Mesodermal cell (in vitro differentiated cells): Measurements from ENCODE around the gene TM7SF2.
A peak's percentile ranks its signal among the peaks of the same experiment; 100 is the strongest.

Experiments used
- H3K27ac ChIP-seq: 2 replicates; pipeline ENCODE4 v1.7.0; 2013; ENCODE audit warnings: mild to moderate bottlenecking, low read depth, low read length, moderate library complexity; ENCODE audit not compliant: severe bottlenecking
- H3K36me3 ChIP-seq: 2 replicates; pipeline ENCODE4 v1.7.1; 2013; ENCODE audit warnings: mild to moderate bottlenecking, low read length, moderate library complexity; ENCODE audit not compliant: control insufficient read depth, insufficient read depth
- H3K4me1 ChIP-seq: one replicate; pipeline ENCODE4 v1.7.1; 2013; ENCODE audit warnings: mild to moderate bottlenecking, low read length; ENCODE audit not compliant: insufficient read depth, control insufficient read depth, poor library complexity, severe bottlenecking
- H3K4me3 ChIP-seq: 2 replicates; pipeline ENCODE4 v1.7.0; 2013; ENCODE audit warnings: low read length, control low read depth, mild to moderate bottlenecking; ENCODE audit not compliant: insufficient read depth, poor library complexity, severe bottlenecking; ENCODE audit errors: extremely low read depth
- H3K9me3 ChIP-seq: 2 replicates; pipeline ENCODE4 v1.7.1; 2013; ENCODE audit warnings: mild to moderate bottlenecking, low read length, moderate library complexity; ENCODE audit not compliant: control insufficient read depth
- WGBS, 2 experiments: methylation state at CpG; one replicate each; pipeline ENCODE4 v1.1.5; 2013; ENCODE audit warnings: missing lambda C conversion rate in 2 of 2; ENCODE audit not compliant: insufficient coverage in 2 of 2; 5-methylcytosine and 5-hydroxymethylcytosine counted together

The TM7SF2 gene

GRCh38 chr11:65132988-65133700 lies 21.5 kb downstream of the TM7SF2 start:
- Histone ChIP-seq H3K27ac (no peak overlapping the region), H3K4me1 (peaks cover 9% of the 10 kb centered on the region), H3K9me3 (no peaks in the 10 kb centered on the region), H3K4me3 (peak overlapping the region; percentile 99), H3K36me3 (peaks cover 49% of the 10 kb centered on the region)
- 56 to 63% methylated on average over 14 to 15 of the region's 18 CpGs for WGBS, 2 experiments

DNA sequence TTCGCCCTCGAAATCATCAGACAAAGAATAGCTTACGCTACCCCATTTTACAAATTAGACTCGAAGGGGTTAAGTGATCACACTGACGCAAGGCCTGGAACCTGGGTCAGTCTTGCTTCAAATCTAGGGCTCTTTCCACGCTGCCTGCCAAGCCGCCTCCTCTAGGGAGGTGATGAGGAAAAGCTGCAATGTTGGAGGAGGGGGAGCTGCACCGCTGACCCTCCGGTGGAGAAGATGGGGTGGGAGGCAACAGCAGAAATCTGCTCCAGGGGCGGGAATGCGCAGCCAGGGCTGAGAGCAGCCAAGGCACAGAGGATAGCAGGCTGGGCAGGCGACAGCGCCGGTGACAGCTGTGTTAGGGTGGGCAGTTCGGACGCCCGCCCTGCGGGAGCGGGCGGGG lies 22.1 kb downstream of the TM7SF2 start:
- no peaks in the 10 kb centered on the region for H3K9me3 ChIP-seq
- peaks cover 9% of the 10 kb centered on the region for H3K4me1 ChIP-seq
- peak overlapping the region; percentile 98 for H3K27ac ChIP-seq
- WGBS, 2 experiments = 0% methylated on average over 8 to 12 of the region's 20 CpGs
- peak overlapping the region; percentile 99 for H3K4me3 ChIP-seq
- peaks cover 44% of the 10 kb centered on the region for H3K36me3 ChIP-seq

GRCh38 chr11:65134240-65134951 lies 22.7 kb downstream of the TM7SF2 start, which contains the start of gene SYVN1:
SYVN1 (minus strand) TSS chr11:65134519; CDS start chr11:65133601, 918 bp downstream.
- peaks cover 9% of the 10 kb centered on the region for H3K4me1 ChIP-seq
- H3K4me3 ChIP-seq = peak within 1 kb of the TSS; percentile 99
- no peaks in the 10 kb centered on the region for H3K9me3 ChIP-seq
- peak within 1 kb of the TSS; percentile 98 for H3K27ac ChIP-seq
- H3K36me3 ChIP-seq = peaks cover 37% of the 10 kb centered on the region
- WGBS, 2 experiments = 0 to 1% methylated on average over 35 to 36 of the region's 60 CpGs

- Histone ChIP-seq H3K4me1 (peaks cover 9% of the 10 kb centered on the region), H3K27ac (peak overlapping the region; percentile 98), H3K36me3 (peaks cover 30% of the 10 kb centered on the region), H3K9me3 (no peaks in the 10 kb centered on the region), H3K4me3 (peak overlapping the region; percentile 99)
- WGBS, 2 experiments = 8 to 10% methylated on average over 21 to 22 of the region's 24 CpGs
Observed at GRCh38 chr11:65134952-65135632, 23.4 kb downstream of the TM7SF2 start.

- Histone ChIP-seq H3K36me3 (peaks cover 24% of the 10 kb centered on the region), H3K9me3 (no peaks in the 10 kb centered on the region), H3K27ac (peak overlapping the region; percentile 98), H3K4me3 (peak overlapping the region; percentile 99), H3K4me1 (peaks cover 9% of the 10 kb centered on the region)
- WGBS, 2 experiments = 70 to 76% methylated on average over 8 to 9 of the region's 11 CpGs
Observed at GRCh38 chr11:65135633-65136145, 24.0 kb downstream of the TM7SF2 start.

DNA sequence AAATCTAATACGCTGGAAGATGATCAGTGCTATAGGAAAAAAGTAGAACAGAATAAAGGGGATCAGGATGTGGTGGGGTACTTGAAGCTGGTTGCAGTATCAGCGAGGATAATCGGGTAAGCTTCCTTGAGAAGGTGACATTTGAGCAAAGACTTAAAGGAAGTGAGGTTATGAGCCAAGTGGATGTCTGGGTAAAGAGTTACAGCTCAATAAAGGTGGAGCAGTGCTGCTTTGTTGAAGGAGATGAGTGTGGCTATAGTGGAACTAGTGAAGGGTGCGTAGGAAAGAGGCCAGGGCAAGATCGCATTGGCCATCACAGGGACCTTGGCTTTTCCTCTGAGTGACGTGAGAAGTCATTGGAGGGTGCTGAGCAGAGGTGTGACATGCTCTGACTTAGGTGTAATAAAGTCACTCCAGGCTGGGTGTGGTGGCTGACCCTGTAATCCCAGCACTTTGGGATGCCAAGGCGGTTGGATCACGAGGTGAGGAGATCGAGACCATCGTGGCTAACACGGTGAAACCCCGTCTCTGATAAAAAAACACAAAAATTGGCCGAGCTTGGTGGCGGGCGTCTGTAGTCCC lies 24.9 kb downstream of the TM7SF2 start:
- no peak overlapping the region for H3K4me3 ChIP-seq
- H3K9me3 ChIP-seq = no peaks in the 10 kb centered on the region
- H3K36me3 ChIP-seq = peaks cover 15% of the 10 kb centered on the region
- H3K27ac ChIP-seq = no peak overlapping the region
- WGBS, 2 experiments = 89 to 90% methylated on average over 14 to 15 of the region's 15 CpGs
- peaks cover 9% of the 10 kb centered on the region for H3K4me1 ChIP-seq

DNA sequence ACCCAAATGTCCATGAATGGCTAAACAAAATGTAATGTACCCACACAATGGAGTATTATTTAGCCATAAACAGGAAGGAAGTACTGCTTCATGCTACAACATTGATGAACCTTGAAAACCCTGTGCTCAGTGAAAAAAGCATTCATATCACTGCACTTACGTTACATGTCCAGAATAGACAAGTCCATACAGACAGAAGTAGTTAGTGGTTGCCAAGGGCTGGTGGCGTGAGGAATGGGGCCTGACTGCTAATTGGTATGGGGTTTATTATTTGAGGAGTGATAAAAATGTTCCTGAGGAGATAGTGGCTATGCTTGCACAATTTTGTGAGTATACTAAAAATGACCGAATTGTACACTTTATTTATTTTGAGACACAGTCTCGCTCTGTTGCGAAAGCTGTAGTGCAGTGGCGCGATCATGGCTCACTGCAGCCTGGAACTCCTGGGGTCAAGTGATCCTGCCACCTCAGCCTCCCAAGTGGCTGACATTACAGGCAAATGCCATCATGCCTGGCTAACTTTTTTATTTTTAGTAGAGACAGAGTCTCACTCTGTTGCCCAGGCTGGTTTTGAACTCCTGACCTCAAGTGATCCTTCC lies 30.3 kb downstream of the TM7SF2 start:
- Histone ChIP-seq H3K36me3 (no peaks in the 10 kb centered on the region), H3K9me3 (peaks cover 8% of the 10 kb centered on the region), H3K4me1 (no peaks in the 10 kb centered on the region), H3K27ac (no peak overlapping the region), H3K4me3 (no peak overlapping the region)
- 91 to 93% methylated on average over 6 of the region's 7 CpGs for WGBS, 2 experiments

- Histone ChIP-seq H3K36me3 (no peaks in the 10 kb centered on the region), H3K4me1 (peaks cover 6% of the 10 kb centered on the region), H3K4me3 (no peak overlapping the region), H3K9me3 (peaks cover 13% of the 10 kb centered on the region), H3K27ac (no peak overlapping the region)
- WGBS, 2 experiments = no CpG with 5 or more reads among the region's 2 CpGs
Observed at GRCh38 chr11:65147352-65148075, 35.8 kb downstream of the TM7SF2 start.

DNA sequence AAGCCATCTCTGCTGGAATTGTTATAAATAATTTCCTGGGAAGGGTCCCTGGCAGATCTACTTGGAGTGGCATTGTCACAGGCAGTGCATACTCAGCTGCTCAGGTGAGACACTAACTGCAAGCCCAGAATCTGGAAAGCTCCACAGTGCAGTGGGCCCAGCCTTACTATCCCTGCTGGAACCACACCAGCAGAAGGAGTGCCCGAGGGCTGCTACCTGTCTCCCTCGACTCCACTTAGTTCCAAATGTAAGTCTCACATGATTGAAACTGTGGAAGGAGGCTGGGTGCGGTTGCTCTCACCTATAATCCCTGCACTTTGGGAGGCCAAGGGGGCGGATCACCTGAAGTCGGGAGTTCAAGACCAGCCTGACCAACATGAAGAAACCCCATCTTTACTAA lies 37.0 kb downstream of the TM7SF2 start:
- Histone ChIP-seq H3K4me3 (no peak overlapping the region), H3K27ac (no peak overlapping the region), H3K4me1 (peaks cover 6% of the 10 kb centered on the region), H3K36me3 (no peaks in the 10 kb centered on the region), H3K9me3 (peaks cover 13% of the 10 kb centered on the region)
- 85% methylated on average over 2 to 5 of the region's 5 CpGs for WGBS, 2 experiments
